HK-2 (cell line): ENCODE data around the gene SMC4.

Experiments used
- DNase-seq: peaks from one replicate; pipeline ENCODE4 v3.0.0-alpha.2; 2018; ENCODE audit not compliant: unreplicated experiment

The SMC4 gene

GRCh38 chr3:160475884-160476283 is 76.4 kb downstream of the SMC4 start:
- no peak for DNase-seq

- DNase-seq: no peak
Observed at GRCh38 chr3:160477750-160478149, 78.3 kb downstream of the SMC4 start.

GRCh38 chr3:160478338-160478737 is 78.9 kb downstream of the SMC4 start:
- DNase-seq: no peak

GRCh38 chr3:160479376-160479775 is 79.9 kb downstream of the SMC4 start:
- no peak for DNase-seq

- peak; percentile 32 for DNase-seq
Observed at GRCh38 chr3:160480931-160481330, 81.5 kb downstream of the SMC4 start.

GRCh38 chr3:160481856-160482255 is 82.4 kb downstream of the SMC4 start:
- no peak for DNase-seq

- DNase-seq: no peak
Observed at GRCh38 chr3:160482796-160483195, 83.3 kb downstream of the SMC4 start.
